ENCODE measurements around the gene ONECUT1. TPM values are rescaled to one million over a fixed set of nuclear protein-coding genes. Genes with fewer than 3 reads are reported as not detected.

Gene ONECUT1
- total and polyA plus RNA-seq, 2 experiments from 2014 or later = 5.9 to 9.5 TPM

DNA sequence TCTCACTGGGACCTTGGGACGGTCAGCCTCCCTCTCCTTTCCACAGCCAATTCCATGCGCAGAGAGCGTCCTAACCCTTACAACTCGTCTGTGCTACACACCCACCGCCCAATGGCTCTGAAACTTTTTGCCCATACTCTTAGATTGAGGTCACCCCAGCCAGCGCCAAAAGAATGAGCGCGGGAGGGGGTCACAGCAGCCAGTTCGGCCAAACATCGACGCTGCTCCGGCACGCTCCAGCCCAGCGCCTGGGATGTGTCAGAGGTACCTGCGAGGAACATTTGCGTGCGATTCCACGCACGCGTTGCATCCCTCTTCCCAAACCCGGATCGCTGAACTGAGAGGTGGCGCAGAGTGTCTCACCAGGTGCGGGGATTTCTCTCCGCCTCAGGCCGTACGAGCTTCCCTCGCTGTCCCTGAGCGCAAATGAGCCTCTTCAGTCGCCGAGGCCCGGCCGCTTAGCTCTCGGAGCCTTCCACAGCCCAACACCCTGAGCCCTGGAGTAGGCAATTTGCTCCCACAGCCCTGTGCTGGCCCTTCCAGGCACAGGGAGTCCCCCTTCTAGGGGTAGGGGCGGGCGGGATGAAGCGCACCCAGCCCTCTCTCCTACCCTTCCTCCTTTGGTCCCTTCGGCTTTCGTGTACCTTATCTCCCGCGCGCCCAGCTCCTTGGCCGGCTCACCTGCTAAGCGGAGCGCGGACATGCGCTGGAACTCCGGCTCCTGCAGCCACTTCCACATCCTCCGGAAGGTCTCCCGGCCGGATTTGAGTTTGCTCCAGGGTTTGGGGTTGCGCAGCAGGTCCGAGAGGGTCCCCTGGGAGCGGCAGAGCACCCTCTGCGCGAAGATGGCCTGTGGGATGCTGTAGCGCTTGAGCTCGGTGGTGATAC lies 1.8 kb downstream of the ONECUT1 start:
- Histone ChIP-seq H3K79me2 (no peaks in the 10 kb centered on the region), H3K9me2 (replicated peaks; ENCODE audit: insufficient read depth) (no peaks in the 10 kb centered on the region), H3K36me3 (replicated peaks; ENCODE audit: insufficient read depth, low read depth) (no peaks in the 10 kb centered on the region), H3K27ac (no peak overlapping the region), H3K27me3 (peaks cover 93% of the 10 kb centered on the region), H2AFZ (no peak overlapping the region), H3K4me1 (ENCODE audit: insufficient read depth) (peaks cover 17% of the 10 kb centered on the region), H4K20me1 (ENCODE audit: insufficient read depth, poor library complexity, severe bottlenecking) (no peaks in the 10 kb centered on the region), H3K9me3 (ENCODE audit: low read depth) (no peaks in the 10 kb centered on the region), H3K4me2 (peak overlapping the region; percentile 46), H3K4me3 (no peak overlapping the region)
- WGBS (ENCODE audit: low lambda C conversion rate, missing lambda C conversion rate) = 20% methylated on average over 55 of the region's 58 CpGs
- no peak for DNase-seq (ENCODE audit: low spot score)
- TF ChIP-seq CTCF (IDR thresholded peaks at IDR 0.05; ENCODE audit: poor library complexity) (no peak), EZH2phosphoT487 (IDR thresholded peaks at IDR 0.05; ENCODE audit: low read depth, severe bottlenecking, unreplicated experiment) (peak; percentile 27), EZH2 (IDR thresholded peaks at IDR 0.05; ENCODE audit: borderline replicate concordance) (peak; percentile 85)

DNA sequence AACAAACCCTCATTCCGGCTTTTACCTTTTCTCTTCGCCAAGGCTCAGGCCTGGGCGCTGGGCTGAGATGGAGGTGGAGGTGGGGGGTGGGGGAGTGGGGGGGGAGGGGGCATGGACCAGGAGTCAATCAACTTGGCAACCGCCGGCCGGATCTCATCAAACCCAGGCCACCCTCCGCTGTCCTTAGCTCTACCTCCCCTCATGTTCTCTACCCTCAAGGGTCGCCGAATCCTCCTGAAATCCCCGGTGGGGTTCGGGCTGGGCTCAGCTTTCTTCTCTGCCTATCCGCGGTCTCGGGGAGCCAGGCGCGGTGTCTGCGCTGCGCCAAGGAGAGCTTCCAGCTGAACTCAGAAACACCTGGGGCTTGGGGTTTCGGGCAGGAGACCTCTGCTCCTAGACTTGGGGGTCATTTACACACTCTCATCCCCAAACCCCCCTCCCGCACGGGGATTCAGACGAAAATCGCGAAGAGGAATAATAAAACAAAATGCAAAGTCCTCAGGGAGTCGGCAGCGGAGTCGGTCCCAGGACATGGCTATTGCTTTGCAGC lies 2.5 kb downstream of the ONECUT1 start:
- H3K4me3 ChIP-seq = no peak overlapping the region
- peaks cover 17% of the 10 kb centered on the region for H3K4me1 ChIP-seq (ENCODE audit: insufficient read depth)
- TF ChIP-seq CTCF (IDR thresholded peaks at IDR 0.05; ENCODE audit: poor library complexity) (no peak), EZH2phosphoT487 (IDR thresholded peaks at IDR 0.05; ENCODE audit: low read depth, severe bottlenecking, unreplicated experiment) (no peak), EZH2 (IDR thresholded peaks at IDR 0.05; ENCODE audit: borderline replicate concordance) (peak; percentile 43)
- H3K79me2 ChIP-seq = no peaks in the 10 kb centered on the region
- no peaks in the 10 kb centered on the region for H3K9me2 ChIP-seq (replicated peaks; ENCODE audit: insufficient read depth)
- H3K27ac ChIP-seq = no peak overlapping the region
- peaks cover 93% of the 10 kb centered on the region for H3K27me3 ChIP-seq
- no peaks in the 10 kb centered on the region for H3K36me3 ChIP-seq (replicated peaks; ENCODE audit: insufficient read depth, low read depth)
- H4K20me1 ChIP-seq (ENCODE audit: insufficient read depth, poor library complexity, severe bottlenecking) = no peaks in the 10 kb centered on the region
- no peaks in the 10 kb centered on the region for H3K9me3 ChIP-seq (ENCODE audit: low read depth)
- peak overlapping the region; percentile 20 for H3K4me2 ChIP-seq
- 18% methylated on average over 27 of the region's 27 CpGs for WGBS (ENCODE audit: low lambda C conversion rate, missing lambda C conversion rate)
- DNase-seq (ENCODE audit: low spot score) = no peak
- no peak overlapping the region for H2AFZ ChIP-seq

GRCh38 chr15:52787123-52787503 lies 3.0 kb downstream of the ONECUT1 start:
- Histone ChIP-seq H3K36me3 (replicated peaks; ENCODE audit: insufficient read depth, low read depth) (no peaks in the 10 kb centered on the region), H3K4me2 (peak overlapping the region; percentile 79), H3K9me2 (replicated peaks; ENCODE audit: insufficient read depth) (no peaks in the 10 kb centered on the region), H2AFZ (no peak overlapping the region), H3K9me3 (ENCODE audit: low read depth) (no peaks in the 10 kb centered on the region), H3K27ac (no peak overlapping the region), H4K20me1 (ENCODE audit: insufficient read depth, poor library complexity, severe bottlenecking) (no peaks in the 10 kb centered on the region), H3K79me2 (no peaks in the 10 kb centered on the region), H3K4me3 (no peak overlapping the region), H3K27me3 (peaks cover 93% of the 10 kb centered on the region), H3K4me1 (ENCODE audit: insufficient read depth) (peaks cover 17% of the 10 kb centered on the region)
- 7% methylated on average over 24 of the region's 24 CpGs for WGBS (ENCODE audit: low lambda C conversion rate, missing lambda C conversion rate)
- TF ChIP-seq EZH2 (IDR thresholded peaks at IDR 0.05; ENCODE audit: borderline replicate concordance) (peak; percentile 43), CTCF (IDR thresholded peaks at IDR 0.05; ENCODE audit: poor library complexity) (no peak), EZH2phosphoT487 (IDR thresholded peaks at IDR 0.05; ENCODE audit: low read depth, severe bottlenecking, unreplicated experiment) (peak; percentile 92)
- DNase-seq (ENCODE audit: low spot score) = no peak
